ENCODE data around the gene HS6ST1.

The HS6ST1 gene

DNA sequence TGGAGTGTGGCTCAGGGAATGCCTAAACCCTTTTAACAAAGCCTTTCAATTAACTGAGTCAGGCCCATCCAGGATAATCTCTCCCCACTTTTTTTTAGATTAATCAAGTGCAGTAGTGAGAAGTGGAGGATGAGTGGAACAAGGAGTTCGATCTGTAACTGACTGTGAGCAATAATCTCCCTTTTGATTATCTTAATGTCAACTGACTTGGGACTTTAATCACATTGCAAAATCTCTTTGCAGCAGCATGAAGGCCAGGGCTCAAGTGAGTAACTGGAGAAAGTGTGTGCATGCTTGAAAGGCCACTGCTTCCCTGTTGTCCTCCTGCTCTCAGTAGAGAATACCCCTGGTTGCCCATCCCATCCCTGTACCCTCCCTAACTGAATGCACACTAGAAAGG is 32.1 kb upstream of the HS6ST1 start:
- Histone ChIP-seq H3K4me1 (ENCODE audit: control insufficient read depth, insufficient read depth, low read length) (no peaks in the 10 kb centered on the region), H3K4me3 (ENCODE audit: low read depth, low read length) (no peak overlapping the region), H3K27ac (ENCODE audit: extremely low read depth, low read depth, low read length) (no peak overlapping the region), H3K36me3 (ENCODE audit: control insufficient read depth in 2 of 2, insufficient read depth in 1 of 2, low read length in 2 of 2) (no peaks in the 10 kb centered on the region), H3K9me3 (ENCODE audit: control insufficient read depth, insufficient read depth, low read depth, low read length) (no peaks in the 10 kb centered on the region)
- ChIA-PET CTCF (no interaction called here), POLR2A (no interaction called here)
- TF ChIP-seq ZNF707 (tag by site-specific recombination; IDR thresholded peaks at IDR 0.05) (no peak), ZNF561 (tag by site-specific recombination; IDR thresholded peaks at IDR 0.05; ENCODE audit: borderline replicate concordance) (no peak), ZBTB6 (tag by site-specific recombination; IDR thresholded peaks at IDR 0.05) (no peak), ZIC2 (tag by site-specific recombination; IDR thresholded peaks at IDR 0.05) (no peak)
- TF ChIP-seq, protein P1, sequence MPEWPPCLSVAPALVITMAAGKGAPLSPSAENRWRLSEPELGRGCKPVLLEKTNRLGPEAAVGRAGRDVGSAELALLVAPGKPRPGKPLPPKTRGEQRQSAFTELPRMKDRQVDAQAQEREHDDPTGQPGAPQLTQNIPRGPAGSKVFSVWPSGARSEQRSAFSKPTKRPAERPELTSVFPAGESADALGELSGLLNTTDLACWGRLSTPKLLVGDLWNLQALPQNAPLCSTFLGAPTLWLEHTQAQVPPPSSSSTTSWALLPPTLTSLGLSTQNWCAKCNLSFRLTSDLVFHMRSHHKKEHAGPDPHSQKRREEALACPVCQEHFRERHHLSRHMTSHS (tag by site-specific recombination; IDR thresholded peaks at IDR 0.05), result no peak
- TF ChIP-seq, protein P2, sequence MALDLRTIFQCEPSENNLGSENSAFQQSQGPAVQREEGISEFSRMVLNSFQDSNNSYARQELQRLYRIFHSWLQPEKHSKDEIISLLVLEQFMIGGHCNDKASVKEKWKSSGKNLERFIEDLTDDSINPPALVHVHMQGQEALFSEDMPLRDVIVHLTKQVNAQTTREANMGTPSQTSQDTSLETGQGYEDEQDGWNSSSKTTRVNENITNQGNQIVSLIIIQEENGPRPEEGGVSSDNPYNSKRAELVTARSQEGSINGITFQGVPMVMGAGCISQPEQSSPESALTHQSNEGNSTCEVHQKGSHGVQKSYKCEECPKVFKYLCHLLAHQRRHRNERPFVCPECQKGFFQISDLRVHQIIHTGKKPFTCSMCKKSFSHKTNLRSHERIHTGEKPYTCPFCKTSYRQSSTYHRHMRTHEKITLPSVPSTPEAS (tag by site-specific recombination; IDR thresholded peaks at IDR 0.05), result no peak

DNA sequence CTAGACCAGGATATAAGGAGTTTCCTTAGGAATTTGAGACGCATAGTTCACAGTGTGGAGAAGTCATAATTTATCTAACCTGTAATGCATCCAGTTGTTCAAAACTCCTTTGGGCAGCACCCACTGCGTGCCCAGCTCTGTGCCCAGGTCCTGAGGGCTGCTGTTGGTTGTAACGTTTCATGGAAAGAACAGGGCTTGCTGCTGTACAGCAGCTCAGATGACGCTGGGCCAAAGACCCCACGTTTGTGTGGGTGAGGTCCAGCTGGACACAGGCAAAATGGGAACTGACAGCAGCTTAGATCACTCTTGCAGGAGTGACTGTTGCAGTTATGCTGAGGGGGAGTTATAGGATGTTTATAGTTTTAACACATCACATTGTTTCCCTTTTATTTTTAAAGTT is 30.0 kb upstream of the HS6ST1 start:
- ChIA-PET POLR2A (no interaction called here), CTCF (no interaction called here)
- Histone ChIP-seq H3K4me1 (ENCODE audit: control insufficient read depth, insufficient read depth, low read length) (no peaks in the 10 kb centered on the region), H3K4me3 (ENCODE audit: low read depth, low read length) (no peak overlapping the region), H3K9me3 (ENCODE audit: control insufficient read depth, insufficient read depth, low read depth, low read length) (no peaks in the 10 kb centered on the region), H3K27ac (ENCODE audit: extremely low read depth, low read depth, low read length) (no peak overlapping the region), H3K36me3 (ENCODE audit: control insufficient read depth in 2 of 2, insufficient read depth in 1 of 2, low read length in 2 of 2) (no peaks in the 10 kb centered on the region)
- TF ChIP-seq ZBTB26 (tag by site-specific recombination; optimal IDR thresholded peaks at IDR 0.05) (no peak), ZNF670 (tag by site-specific recombination; IDR thresholded peaks at IDR 0.05; ENCODE audit: low read depth) (no peak), ZNF23 (tag by site-specific recombination; IDR thresholded peaks at IDR 0.05; ENCODE audit: borderline replicate concordance) (no peak), ZNF2 (tag by site-specific recombination; IDR thresholded peaks at IDR 0.05) (no peak), ZIC2 (tag by site-specific recombination; IDR thresholded peaks at IDR 0.05) (no peak)
- TF ChIP-seq, protein P3, sequence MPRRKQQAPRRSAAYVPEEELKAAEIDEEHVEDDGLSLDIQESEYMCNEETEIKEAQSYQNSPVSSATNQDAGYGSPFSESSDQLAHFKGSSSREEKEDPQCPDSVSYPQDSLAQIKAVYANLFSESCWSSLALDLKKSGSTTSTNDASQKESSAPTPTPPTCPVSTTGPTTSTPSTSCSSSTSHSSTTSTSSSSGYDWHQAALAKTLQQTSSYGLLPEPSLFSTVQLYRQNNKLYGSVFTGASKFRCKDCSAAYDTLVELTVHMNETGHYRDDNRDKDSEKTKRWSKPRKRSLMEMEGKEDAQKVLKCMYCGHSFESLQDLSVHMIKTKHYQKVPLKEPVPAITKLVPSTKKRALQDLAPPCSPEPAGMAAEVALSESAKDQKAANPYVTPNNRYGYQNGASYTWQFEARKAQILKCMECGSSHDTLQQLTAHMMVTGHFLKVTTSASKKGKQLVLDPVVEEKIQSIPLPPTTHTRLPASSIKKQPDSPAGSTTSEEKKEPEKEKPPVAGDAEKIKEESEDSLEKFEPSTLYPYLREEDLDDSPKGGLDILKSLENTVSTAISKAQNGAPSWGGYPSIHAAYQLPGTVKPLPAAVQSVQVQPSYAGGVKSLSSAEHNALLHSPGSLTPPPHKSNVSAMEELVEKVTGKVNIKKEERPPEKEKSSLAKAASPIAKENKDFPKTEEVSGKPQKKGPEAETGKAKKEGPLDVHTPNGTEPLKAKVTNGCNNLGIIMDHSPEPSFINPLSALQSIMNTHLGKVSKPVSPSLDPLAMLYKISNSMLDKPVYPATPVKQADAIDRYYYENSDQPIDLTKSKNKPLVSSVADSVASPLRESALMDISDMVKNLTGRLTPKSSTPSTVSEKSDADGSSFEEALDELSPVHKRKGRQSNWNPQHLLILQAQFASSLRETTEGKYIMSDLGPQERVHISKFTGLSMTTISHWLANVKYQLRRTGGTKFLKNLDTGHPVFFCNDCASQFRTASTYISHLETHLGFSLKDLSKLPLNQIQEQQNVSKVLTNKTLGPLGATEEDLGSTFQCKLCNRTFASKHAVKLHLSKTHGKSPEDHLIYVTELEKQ (tag by site-specific recombination; IDR thresholded peaks at IDR 0.05; ENCODE audit: borderline replicate concordance), result no peak
- TF ChIP-seq, protein P4, sequence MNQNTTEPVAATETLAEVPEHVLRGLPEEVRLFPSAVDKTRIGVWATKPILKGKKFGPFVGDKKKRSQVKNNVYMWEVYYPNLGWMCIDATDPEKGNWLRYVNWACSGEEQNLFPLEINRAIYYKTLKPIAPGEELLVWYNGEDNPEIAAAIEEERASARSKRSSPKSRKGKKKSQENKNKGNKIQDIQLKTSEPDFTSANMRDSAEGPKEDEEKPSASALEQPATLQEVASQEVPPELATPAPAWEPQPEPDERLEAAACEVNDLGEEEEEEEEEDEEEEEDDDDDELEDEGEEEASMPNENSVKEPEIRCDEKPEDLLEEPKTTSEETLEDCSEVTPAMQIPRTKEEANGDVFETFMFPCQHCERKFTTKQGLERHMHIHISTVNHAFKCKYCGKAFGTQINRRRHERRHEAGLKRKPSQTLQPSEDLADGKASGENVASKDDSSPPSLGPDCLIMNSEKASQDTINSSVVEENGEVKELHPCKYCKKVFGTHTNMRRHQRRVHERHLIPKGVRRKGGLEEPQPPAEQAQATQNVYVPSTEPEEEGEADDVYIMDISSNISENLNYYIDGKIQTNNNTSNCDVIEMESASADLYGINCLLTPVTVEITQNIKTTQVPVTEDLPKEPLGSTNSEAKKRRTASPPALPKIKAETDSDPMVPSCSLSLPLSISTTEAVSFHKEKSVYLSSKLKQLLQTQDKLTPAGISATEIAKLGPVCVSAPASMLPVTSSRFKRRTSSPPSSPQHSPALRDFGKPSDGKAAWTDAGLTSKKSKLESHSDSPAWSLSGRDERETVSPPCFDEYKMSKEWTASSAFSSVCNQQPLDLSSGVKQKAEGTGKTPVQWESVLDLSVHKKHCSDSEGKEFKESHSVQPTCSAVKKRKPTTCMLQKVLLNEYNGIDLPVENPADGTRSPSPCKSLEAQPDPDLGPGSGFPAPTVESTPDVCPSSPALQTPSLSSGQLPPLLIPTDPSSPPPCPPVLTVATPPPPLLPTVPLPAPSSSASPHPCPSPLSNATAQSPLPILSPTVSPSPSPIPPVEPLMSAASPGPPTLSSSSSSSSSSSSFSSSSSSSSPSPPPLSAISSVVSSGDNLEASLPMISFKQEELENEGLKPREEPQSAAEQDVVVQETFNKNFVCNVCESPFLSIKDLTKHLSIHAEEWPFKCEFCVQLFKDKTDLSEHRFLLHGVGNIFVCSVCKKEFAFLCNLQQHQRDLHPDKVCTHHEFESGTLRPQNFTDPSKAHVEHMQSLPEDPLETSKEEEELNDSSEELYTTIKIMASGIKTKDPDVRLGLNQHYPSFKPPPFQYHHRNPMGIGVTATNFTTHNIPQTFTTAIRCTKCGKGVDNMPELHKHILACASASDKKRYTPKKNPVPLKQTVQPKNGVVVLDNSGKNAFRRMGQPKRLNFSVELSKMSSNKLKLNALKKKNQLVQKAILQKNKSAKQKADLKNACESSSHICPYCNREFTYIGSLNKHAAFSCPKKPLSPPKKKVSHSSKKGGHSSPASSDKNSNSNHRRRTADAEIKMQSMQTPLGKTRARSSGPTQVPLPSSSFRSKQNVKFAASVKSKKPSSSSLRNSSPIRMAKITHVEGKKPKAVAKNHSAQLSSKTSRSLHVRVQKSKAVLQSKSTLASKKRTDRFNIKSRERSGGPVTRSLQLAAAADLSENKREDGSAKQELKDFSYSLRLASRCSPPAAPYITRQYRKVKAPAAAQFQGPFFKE (tag by site-specific recombination; IDR thresholded peaks at IDR 0.05; ENCODE audit: borderline replicate concordance), result no peak
- TF ChIP-seq, protein P5, sequence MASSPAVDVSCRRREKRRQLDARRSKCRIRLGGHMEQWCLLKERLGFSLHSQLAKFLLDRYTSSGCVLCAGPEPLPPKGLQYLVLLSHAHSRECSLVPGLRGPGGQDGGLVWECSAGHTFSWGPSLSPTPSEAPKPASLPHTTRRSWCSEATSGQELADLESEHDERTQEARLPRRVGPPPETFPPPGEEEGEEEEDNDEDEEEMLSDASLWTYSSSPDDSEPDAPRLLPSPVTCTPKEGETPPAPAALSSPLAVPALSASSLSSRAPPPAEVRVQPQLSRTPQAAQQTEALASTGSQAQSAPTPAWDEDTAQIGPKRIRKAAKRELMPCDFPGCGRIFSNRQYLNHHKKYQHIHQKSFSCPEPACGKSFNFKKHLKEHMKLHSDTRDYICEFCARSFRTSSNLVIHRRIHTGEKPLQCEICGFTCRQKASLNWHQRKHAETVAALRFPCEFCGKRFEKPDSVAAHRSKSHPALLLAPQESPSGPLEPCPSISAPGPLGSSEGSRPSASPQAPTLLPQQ (tag by site-specific recombination; IDR thresholded peaks at IDR 0.05), result no peak
- TF ChIP-seq, protein P6, sequence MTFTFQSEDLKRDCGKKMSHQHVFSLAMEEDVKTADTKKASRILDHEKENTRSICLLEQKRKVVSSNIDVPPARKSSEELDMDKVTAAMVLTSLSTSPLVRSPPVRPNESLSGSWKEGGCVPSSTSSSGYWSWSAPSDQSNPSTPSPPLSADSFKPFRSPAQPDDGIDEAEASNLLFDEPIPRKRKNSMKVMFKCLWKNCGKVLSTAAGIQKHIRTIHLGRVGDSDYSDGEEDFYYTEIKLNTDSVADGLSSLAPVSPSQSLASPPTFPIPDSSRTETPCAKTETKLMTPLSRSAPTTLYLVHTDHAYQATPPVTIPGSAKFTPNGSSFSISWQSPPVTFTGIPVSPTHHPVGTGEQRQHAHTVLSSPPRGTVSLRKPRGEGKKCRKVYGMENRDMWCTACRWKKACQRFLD (tag by site-specific recombination; IDR thresholded peaks at IDR 0.05), result no peak
- TF ChIP-seq, protein P7, sequence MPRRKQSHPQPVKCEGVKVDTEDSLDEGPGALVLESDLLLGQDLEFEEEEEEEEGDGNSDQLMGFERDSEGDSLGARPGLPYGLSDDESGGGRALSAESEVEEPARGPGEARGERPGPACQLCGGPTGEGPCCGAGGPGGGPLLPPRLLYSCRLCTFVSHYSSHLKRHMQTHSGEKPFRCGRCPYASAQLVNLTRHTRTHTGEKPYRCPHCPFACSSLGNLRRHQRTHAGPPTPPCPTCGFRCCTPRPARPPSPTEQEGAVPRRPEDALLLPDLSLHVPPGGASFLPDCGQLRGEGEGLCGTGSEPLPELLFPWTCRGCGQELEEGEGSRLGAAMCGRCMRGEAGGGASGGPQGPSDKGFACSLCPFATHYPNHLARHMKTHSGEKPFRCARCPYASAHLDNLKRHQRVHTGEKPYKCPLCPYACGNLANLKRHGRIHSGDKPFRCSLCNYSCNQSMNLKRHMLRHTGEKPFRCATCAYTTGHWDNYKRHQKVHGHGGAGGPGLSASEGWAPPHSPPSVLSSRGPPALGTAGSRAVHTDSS (tag by site-specific recombination; IDR thresholded peaks at IDR 0.05), result no peak
